Tibial nerve (tissue), 4 donors: Measurements from ENCODE around the gene CNR1. TPM values are rescaled to one million over a fixed set of nuclear protein-coding genes. Genes with fewer than 3 reads are reported as not detected.

ENCODE experiments used
- DNase-seq, 2 donors: peaks; one replicate each; pipeline ENCODE4 v3.0.0-alpha.2; 2019; ENCODE audit warnings: low spot score in 2 of 2
- H3K27ac ChIP-seq, 4 donors: fragments of 200-600 bp; sonication (generic) in 3 of 4; one replicate each; pipeline ENCODE4 v1.5.1; 2017 to 2019; ENCODE audit warnings: mild to moderate bottlenecking in 1 of 4
- H3K27me3 ChIP-seq, 2 donors: fragments of 200-600 bp; sonication (generic) in 1 of 2; one replicate each; pipeline versions ENCODE4 v1.5.1 to v1.6.0; 2017 to 2019
- H3K36me3 ChIP-seq, 3 donors: fragments of 200-600 bp; sonication (generic); one replicate each; pipeline ENCODE4 v1.5.1; 2018 to 2019
- H3K4me1 ChIP-seq, 4 donors: fragments of 200-600 bp; sonication (generic) in 3 of 4; one replicate each; pipeline ENCODE4 v1.5.1; 2017 to 2019
- H3K4me3 ChIP-seq, 4 donors: fragments of 200-600 bp; sonication (generic) in 3 of 4; one replicate each; pipeline ENCODE4 v1.5.1; 2017 to 2019; ENCODE audit warnings: mild to moderate bottlenecking in 1 of 4, moderate library complexity in 1 of 4
- H3K9me3 ChIP-seq, 4 donors: fragments of 200-600 bp; sonication (generic) in 3 of 4; one replicate each; pipeline ENCODE4 v1.5.1; 2017 to 2019
- CTCF ChIP-seq, 5 experiments: fragments of 200-600 bp in 3 of 5; fragments of 450-650 bp in 2 of 5; sonication (generic) in 3 of 5; IDR thresholded peaks; one replicate each; pipeline ENCODE4 v1.5.1; 2016 to 2019; ENCODE audit warnings: antibody characterized with exemption in 5 of 5, mild to moderate bottlenecking in 3 of 5, moderate library complexity in 2 of 5
- EP300 ChIP-seq, 2 donors: sonication (generic); formaldehyde crosslinking; IDR thresholded peaks; one replicate each; pipeline ENCODE4 v1.6.1; 2017; ENCODE audit warnings: antibody characterized with exemption in 2 of 2, mild to moderate bottlenecking in 1 of 2
- POLR2A ChIP-seq, 2 donors: fragments of 450-650 bp; IDR thresholded peaks; one replicate each; pipeline ENCODE4 v1.6.1; 2017; ENCODE audit warnings: antibody characterized with exemption in 2 of 2, mild to moderate bottlenecking in 2 of 2, moderate library complexity in 2 of 2
- WGBS, 2 donors: methylation state at CpG; one replicate each; pipeline ENCODE4 v1.1.5; 2018; 5-methylcytosine and 5-hydroxymethylcytosine counted together
- total RNA-seq, 4 donors: library from RNA; depleted of rRNA; stranded (reverse); fragments of >200 nt; gene quantifications; one replicate each; pipeline ENCODE4 v1.1.0, GENCODE V29; 2016

Gene CNR1
- total RNA-seq, 4 donors from 2014 or later: 10.7 to 35.7 (median 14.4) TPM

- Histone ChIP-seq H3K36me3 (no peaks in the 10 kb centered on the region), H3K4me3 (no peak overlapping the region), H3K27me3 (no peaks in the 10 kb centered on the region), H3K9me3 (no peaks in the 10 kb centered on the region), H3K27ac (no peak overlapping the region), H3K4me1 (no peaks in the 10 kb centered on the region)
- DNase-seq: no peak
- TF ChIP-seq POLR2A (IDR thresholded peaks at IDR 0.05): no peak
- WGBS, 2 donors: 72% methylated on average over 1 of the region's 1 CpG
Measured at GRCh38 chr6:88137915-88138314, 28.2 kb downstream of the CNR1 start.

- H3K4me3 ChIP-seq: no peak overlapping the region
- no peaks in the 10 kb centered on the region for H3K36me3 ChIP-seq
- no peaks in the 10 kb centered on the region for H3K27me3 ChIP-seq
- H3K4me1 ChIP-seq: no peaks in the 10 kb centered on the region
- no peak for TF ChIP-seq POLR2A (IDR thresholded peaks at IDR 0.05)
- TF ChIP-seq CTCF (IDR thresholded peaks at IDR 0.05): no peak
- TF ChIP-seq EP300 (IDR thresholded peaks at IDR 0.05): no peak
- WGBS, 2 donors: 67 to 73% methylated on average over 5 of the region's 5 CpGs
- H3K9me3 ChIP-seq: no peaks in the 10 kb centered on the region
- H3K27ac ChIP-seq: no peak overlapping the region
- DNase-seq: no peak
Measured at GRCh38 chr6:88135578-88136114, 30.5 kb downstream of the CNR1 start.

- TF ChIP-seq CTCF (IDR thresholded peaks at IDR 0.05) (no peak), EP300 (IDR thresholded peaks at IDR 0.05) (no peak), POLR2A (IDR thresholded peaks at IDR 0.05) (no peak)
- H3K4me3 ChIP-seq: no peak overlapping the region
- no peaks in the 10 kb centered on the region for H3K36me3 ChIP-seq
- H3K27me3 ChIP-seq: no peaks in the 10 kb centered on the region
- no peaks in the 10 kb centered on the region for H3K9me3 ChIP-seq
- no peak for DNase-seq
- H3K27ac ChIP-seq: no peak overlapping the region
- no peaks in the 10 kb centered on the region for H3K4me1 ChIP-seq
- WGBS, 2 donors: 90 to 92% methylated on average over 4 of the region's 4 CpGs
Measured at GRCh38 chr6:88134575-88134974, 31.6 kb downstream of the CNR1 start.

GRCh38 chr6:88133718-88134117, 32.4 kb downstream of the CNR1 start:
- H3K9me3 ChIP-seq: no peaks in the 10 kb centered on the region
- H3K4me1 ChIP-seq: no peaks in the 10 kb centered on the region
- 44 to 53% methylated on average over 1 of the region's 1 CpG for WGBS, 2 donors
- H3K36me3 ChIP-seq: no peaks in the 10 kb centered on the region
- no peak overlapping the region for H3K27ac ChIP-seq
- no peak for DNase-seq
- no peak overlapping the region for H3K4me3 ChIP-seq
- H3K27me3 ChIP-seq: no peaks in the 10 kb centered on the region
- no peak for TF ChIP-seq EP300 (IDR thresholded peaks at IDR 0.05)
- TF ChIP-seq POLR2A (IDR thresholded peaks at IDR 0.05): no peak
- TF ChIP-seq CTCF (IDR thresholded peaks at IDR 0.05): no peak

GRCh38 chr6:88124925-88125557, 41.1 kb downstream of the CNR1 start:
- H3K27me3 ChIP-seq: no peaks in the 10 kb centered on the region

More at GRCh38 chr6:88124925-88125557, 41.1 kb downstream of the CNR1 start:
- WGBS, 2 donors: 85 to 86% methylated on average over 3 of the region's 3 CpGs
- DNase-seq: no peak
- Histone ChIP-seq H3K4me3 (no peak overlapping the region), H3K36me3 (no peaks in the 10 kb centered on the region), H3K4me1 (no peaks in the 10 kb centered on the region), H3K27ac (no peak overlapping the region), H3K9me3 (peaks cover 0 to 24% (median 0%) of the 10 kb centered on the region in 4 donors)
- no peak for TF ChIP-seq CTCF (IDR thresholded peaks at IDR 0.05)
- no peak for TF ChIP-seq POLR2A (IDR thresholded peaks at IDR 0.05)
- no peak for TF ChIP-seq EP300 (IDR thresholded peaks at IDR 0.05)
